ENCODE measurements around the gene GNGT1.

GNGT1 gene

DNA sequence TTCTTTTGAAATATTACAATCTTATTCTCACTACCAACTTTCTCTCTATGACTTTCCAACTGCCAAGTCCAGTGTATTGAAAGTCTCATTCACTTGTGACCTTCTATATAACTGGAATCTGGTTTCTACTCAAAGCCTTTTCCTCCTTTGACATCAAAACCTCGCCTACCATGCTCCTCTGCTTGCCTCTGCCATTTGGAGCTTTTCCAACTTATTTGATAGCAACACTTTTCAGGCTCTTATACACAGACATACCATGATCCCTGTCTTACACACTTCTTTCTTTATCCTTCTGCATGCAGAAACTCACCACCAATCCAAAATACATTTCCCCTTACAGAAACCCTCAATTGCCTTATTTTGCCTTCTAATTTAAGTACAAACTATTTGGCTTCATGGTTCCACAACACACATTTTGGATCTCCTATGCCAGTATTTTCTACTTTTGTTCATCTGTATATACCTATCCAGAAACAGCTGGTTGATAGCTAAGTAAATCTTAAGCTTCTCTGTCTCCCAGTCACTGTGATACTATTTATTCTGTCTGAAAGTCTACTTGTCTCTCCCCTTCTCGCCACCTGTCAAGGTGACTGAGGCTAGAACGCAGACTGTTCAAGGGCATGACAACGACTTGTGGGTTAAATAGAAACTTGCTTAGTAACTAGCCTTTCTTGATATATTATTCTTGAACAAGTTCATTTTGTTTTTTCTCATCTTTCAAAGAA, 37.6 kb downstream of the GNGT1 start:
- DNase-seq = no peak

- no peak for DNase-seq
These were observed 38.3 kb downstream of the GNGT1 start for GRCh38 chr7:93944673-93945072.

GRCh38 chr7:93945083-93945482, 38.7 kb downstream of the GNGT1 start:
- DNase-seq = no peak

GRCh38 chr7:93945756-93946535, 39.6 kb downstream of the GNGT1 start:
- DNase-seq = no peak

DNA sequence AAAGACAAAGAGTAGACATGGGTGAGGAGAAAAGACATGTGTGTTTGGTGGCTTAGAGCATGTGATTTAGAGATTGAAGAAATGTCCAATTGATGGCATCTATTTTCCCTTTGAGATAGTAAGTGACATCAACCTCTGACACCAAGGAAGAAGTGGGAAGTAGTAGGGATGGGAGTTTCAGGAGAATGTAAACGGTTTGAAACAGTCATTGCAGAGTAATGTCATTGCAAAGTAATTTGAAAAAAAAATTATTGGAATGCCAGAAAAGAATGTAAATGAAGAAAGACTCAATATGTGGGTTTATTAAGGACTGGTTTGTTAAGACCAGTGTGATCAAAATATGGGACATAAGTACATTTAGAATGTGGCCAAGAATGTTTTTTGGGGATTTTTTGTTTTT, 41.7 kb downstream of the GNGT1 start:
- no peak for DNase-seq

GRCh38 chr7:93948873-93949272, 42.5 kb downstream of the GNGT1 start:
- DNase-seq = no peak

GRCh38 chr7:93949423-93949822, 43.1 kb downstream of the GNGT1 start:
- no peak for DNase-seq

GRCh38 chr7:93955304-93955703, 48.9 kb downstream of the GNGT1 start:
- DNase-seq = no peak

DNA sequence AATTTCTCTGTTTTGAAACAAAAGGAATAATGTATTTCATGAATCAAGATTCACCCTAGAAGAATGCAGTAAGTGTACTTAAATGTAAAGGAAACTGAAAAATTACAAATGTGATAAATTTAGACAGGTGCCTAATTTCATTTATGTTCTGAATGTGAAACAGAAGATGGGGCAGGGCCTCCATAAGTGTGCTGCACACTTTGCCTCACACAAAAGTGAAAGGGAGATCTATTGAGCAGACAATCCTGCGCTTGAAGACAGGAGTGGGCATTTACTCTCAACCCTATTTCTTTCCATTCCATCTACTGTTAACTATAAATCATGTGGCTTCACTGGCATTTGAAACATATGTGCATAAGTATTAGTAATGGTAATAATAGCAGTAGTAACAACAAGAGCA, 51.4 kb downstream of the GNGT1 start:
- no peak for DNase-seq

DNA sequence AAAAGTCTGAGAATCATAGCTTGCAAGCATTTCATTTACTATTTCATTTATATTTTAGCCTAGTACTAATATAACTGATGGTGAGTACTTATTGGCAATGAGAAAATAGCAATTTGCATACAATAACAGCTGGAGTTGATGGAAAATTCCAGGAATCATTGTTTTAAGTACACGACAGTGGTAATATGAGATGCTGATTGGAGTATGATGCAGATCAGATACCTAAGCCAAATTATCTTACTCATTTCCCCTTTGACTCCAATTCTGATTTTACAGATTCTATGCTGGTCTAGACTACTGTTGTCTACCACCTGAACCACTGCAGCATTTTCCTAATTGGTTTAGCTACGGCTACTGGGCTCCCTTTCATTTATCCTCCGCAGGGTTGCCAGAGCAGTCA, 51.8 kb downstream of the GNGT1 start:
- no peak for DNase-seq

- DNase-seq = no peak
These were observed 52.3 kb downstream of the GNGT1 start for GRCh38 chr7:93958651-93959050.

Measured in CD4-positive, alpha-beta T cell treated with Interleukin-17A for 4 hours (primary cell).